ENCODE results near the gene NEB.

NEB gene

GRCh38 chr2:151522556-151522955, 211.7 kb downstream of the NEB start:
- TF ChIP-seq REST (IDR thresholded peaks at IDR 0.05; ENCODE audit: low read depth), result no peak
- no peak for TF ChIP-seq TAF1 (IDR thresholded peaks at IDR 0.05; ENCODE audit: low read depth)
- no peak for TF ChIP-seq TEAD4 (IDR thresholded peaks at IDR 0.05)
- TF ChIP-seq CEBPB (IDR thresholded peaks at IDR 0.05), result no peak
- TF ChIP-seq EGR1 (IDR thresholded peaks at IDR 0.05), result no peak
- TF ChIP-seq MAX (IDR thresholded peaks at IDR 0.05), result no peak
- no peak for TF ChIP-seq YY1 (IDR thresholded peaks at IDR 0.05; ENCODE audit: low read depth)
- no peak for TF ChIP-seq FOXM1 (IDR thresholded peaks at IDR 0.05; ENCODE audit: borderline replicate concordance, low read depth)
- TF ChIP-seq EP300 (IDR thresholded peaks at IDR 0.05; ENCODE audit: borderline replicate concordance), result no peak
- no peak for TF ChIP-seq ZBTB7A (IDR thresholded peaks at IDR 0.05; ENCODE audit: low read depth)
- no peak for TF ChIP-seq CREB1 (IDR thresholded peaks at IDR 0.05; ENCODE audit: low read depth)
- TF ChIP-seq USF1 (IDR thresholded peaks at IDR 0.05), result no peak
- TF ChIP-seq TCF12 (IDR thresholded peaks at IDR 0.05; ENCODE audit: low read depth), result no peak
- TF ChIP-seq NFIC (IDR thresholded peaks at IDR 0.05), result no peak
- no peak for TF ChIP-seq RAD21 (IDR thresholded peaks at IDR 0.05; ENCODE audit: low read depth)

GRCh38 chr2:151520976-151521375, 213.3 kb downstream of the NEB start:
- TF ChIP-seq TEAD4 (IDR thresholded peaks at IDR 0.05) (no peak), MAX (IDR thresholded peaks at IDR 0.05) (no peak), TCF12 (IDR thresholded peaks at IDR 0.05; ENCODE audit: low read depth) (no peak), REST (IDR thresholded peaks at IDR 0.05; ENCODE audit: low read depth) (no peak), NFIC (IDR thresholded peaks at IDR 0.05) (no peak), EP300 (IDR thresholded peaks at IDR 0.05; ENCODE audit: borderline replicate concordance) (no peak), FOXM1 (IDR thresholded peaks at IDR 0.05; ENCODE audit: borderline replicate concordance, low read depth) (no peak), USF1 (IDR thresholded peaks at IDR 0.05) (no peak), RAD21 (IDR thresholded peaks at IDR 0.05; ENCODE audit: low read depth) (no peak), YY1 (IDR thresholded peaks at IDR 0.05; ENCODE audit: low read depth) (no peak), TAF1 (IDR thresholded peaks at IDR 0.05; ENCODE audit: low read depth) (no peak), EGR1 (IDR thresholded peaks at IDR 0.05) (no peak), ZBTB7A (IDR thresholded peaks at IDR 0.05; ENCODE audit: low read depth) (no peak), CEBPB (IDR thresholded peaks at IDR 0.05) (no peak), CREB1 (IDR thresholded peaks at IDR 0.05; ENCODE audit: low read depth) (no peak)

GRCh38 chr2:151518802-151519201, 215.5 kb downstream of the NEB start:
- no peak for TF ChIP-seq RAD21 (IDR thresholded peaks at IDR 0.05; ENCODE audit: low read depth)

GRCh38 chr2:151508519-151508918, 225.8 kb downstream of the NEB start:
- TF ChIP-seq TEAD4 (IDR thresholded peaks at IDR 0.05) (no peak), REST (IDR thresholded peaks at IDR 0.05; ENCODE audit: low read depth) (no peak), TAF1 (IDR thresholded peaks at IDR 0.05; ENCODE audit: low read depth) (no peak)

- TF ChIP-seq EGR1 (IDR thresholded peaks at IDR 0.05) (no peak), MAX (IDR thresholded peaks at IDR 0.05) (no peak), EP300 (IDR thresholded peaks at IDR 0.05; ENCODE audit: borderline replicate concordance) (no peak), CREB1 (IDR thresholded peaks at IDR 0.05; ENCODE audit: low read depth) (no peak)
Measured at GRCh38 chr2:151506170-151506569, 228.1 kb downstream of the NEB start.

All from Ishikawa (cell line).